Neural cell (in vitro differentiated cells): ENCODE data around the gene PRKX. TPM values are rescaled to one million over a fixed set of nuclear protein-coding genes. Genes with fewer than 3 reads are reported as not detected.

Source experiments
- H2AFZ ChIP-seq: fragments of 200-600, 300-800 bp; sonication (generic), shearing (Covaris generic); 2 replicates; pipeline ENCODE4 v1.6.0; 2014; ENCODE audit warnings: low read depth, mild to moderate bottlenecking, antibody characterized with exemption, low read length, moderate library complexity
- H3F3A ChIP-seq: fragments of 200-600 bp; shearing (Covaris generic); 2 replicates; pipeline ENCODE4 v1.6.1; 2016; ENCODE audit warnings: mild to moderate bottlenecking, moderate library complexity, mixed read lengths, antibody characterized with exemption, low read length; ENCODE audit not compliant: insufficient read depth, poor library complexity, severe bottlenecking
- H3K27ac ChIP-seq: fragments of 200-600, 300-800 bp; sonication (generic), shearing (Covaris generic); 2 replicates; pipeline ENCODE4 v1.5.1; 2014; ENCODE audit warnings: mild to moderate bottlenecking, low read length, moderate library complexity
- H3K27me3 ChIP-seq: fragments of 300-800, 200-600 bp; sonication (generic), shearing (Covaris generic); 2 replicates; pipeline ENCODE4 v1.6.0; 2014; ENCODE audit warnings: mild to moderate bottlenecking, low read depth, low read length, moderate library complexity; ENCODE audit not compliant: insufficient read depth
- H3K36me3 ChIP-seq: fragments of 300-800, 200-600 bp; sonication (generic), shearing (Covaris generic); 2 replicates; pipeline ENCODE4 v1.5.1; 2014; ENCODE audit warnings: mild to moderate bottlenecking, antibody characterized with exemption, low read length, moderate library complexity; ENCODE audit not compliant: insufficient read depth
- H3K4me2 ChIP-seq: fragments of 300-800, 200-600 bp; sonication (generic), shearing (Covaris generic); 2 replicates; pipeline ENCODE4 v1.6.0; 2014; ENCODE audit warnings: mild to moderate bottlenecking, low read length
- H3K4me3 ChIP-seq: fragments of 300-800, 200-600 bp; sonication (generic), shearing (Covaris generic); 2 replicates; pipeline ENCODE4 v1.5.1; 2014; ENCODE audit warnings: mild to moderate bottlenecking, low read length, moderate library complexity
- H3K79me2 ChIP-seq: fragments of 200-600 bp; shearing (Covaris generic); replicated peaks from 2 replicates; pipeline ENCODE4 v1.6.0; 2014; ENCODE audit warnings: mild to moderate bottlenecking, low read length, moderate library complexity; ENCODE audit not compliant: insufficient read depth
- H3K9ac ChIP-seq: fragments of 300-800, 200-600 bp; sonication (generic), shearing (Covaris generic); 2 replicates; pipeline ENCODE4 v1.6.1; 2016; ENCODE audit warnings: mild to moderate bottlenecking, low read length, mixed read lengths
- H3K9me2 ChIP-seq: fragments of 200-600 bp; shearing (Covaris generic); 2 replicates; pipeline ENCODE4 v1.6.1; 2016; ENCODE audit warnings: mild to moderate bottlenecking, low read length, mixed read lengths; ENCODE audit not compliant: insufficient read depth
- H3K9me3 ChIP-seq: fragments of 200-600, 300-800 bp; sonication (generic), shearing (Covaris generic); 2 replicates; pipeline ENCODE4 v1.6.1; 2016; ENCODE audit warnings: mild to moderate bottlenecking, mixed run types, low read length, moderate library complexity, mixed read lengths
- H4K20me1 ChIP-seq: fragments of 200-600 bp; shearing (Covaris generic); 2 replicates; pipeline ENCODE4 v1.6.1; 2016; ENCODE audit warnings: mild to moderate bottlenecking, mixed run types; ENCODE audit not compliant: insufficient read depth
- EP300 ChIP-seq: fragments of 450-650 bp; conservative IDR thresholded peaks from 2 replicates; pipeline ENCODE4 v1.6.1; 2014; ENCODE audit warnings: antibody characterized with exemption, mild to moderate bottlenecking, moderate library complexity; ENCODE audit not compliant: poor library complexity, severe bottlenecking
- EZH2 ChIP-seq: fragments of 200-600, 300-800 bp; shearing (Covaris generic), sonication (generic); IDR thresholded peaks from 2 replicates; pipeline ENCODE4 v1.6.1; 2014; ENCODE audit warnings: antibody characterized with exemption, low read length, borderline replicate concordance, mild to moderate bottlenecking; ENCODE audit not compliant: insufficient read depth, poor library complexity, severe bottlenecking
- MXI1 ChIP-seq: fragments of 450-650 bp; conservative IDR thresholded peaks from 2 replicates; pipeline ENCODE4 v1.6.1; 2014; ENCODE audit warnings: antibody characterized with exemption, mild to moderate bottlenecking; ENCODE audit not compliant: poor library complexity, severe bottlenecking
- POLR2AphosphoS5 ChIP-seq: IDR thresholded peaks from 2 replicates; pipeline ENCODE4 v1.6.1; 2012
- RAD21 ChIP-seq: fragments of 450-650 bp; conservative IDR thresholded peaks from 2 replicates; pipeline ENCODE4 v1.6.1; 2014; ENCODE audit warnings: antibody characterized with exemption, mild to moderate bottlenecking, moderate library complexity
- REST ChIP-seq: IDR thresholded peaks from 2 replicates; pipeline ENCODE4 v1.6.1; 2012; ENCODE audit warnings: borderline replicate concordance
- SMC3 ChIP-seq: fragments of 450-650 bp; conservative IDR thresholded peaks from 2 replicates; pipeline ENCODE4 v1.6.1; 2014; ENCODE audit warnings: antibody characterized with exemption, mild to moderate bottlenecking, moderate library complexity; ENCODE audit not compliant: poor library complexity
- TAF1 ChIP-seq: IDR thresholded peaks from 2 replicates; pipeline ENCODE4 v1.6.1; 2012; ENCODE audit warnings: low read depth
- polyA minus RNA-seq: library from RNA; depleted of rRNA, polyadenylated mRNA; stranded (reverse); fragments of >200 nt; gene quantifications from 2 replicates; pipeline ENCODE4 v1.2.3, GENCODE V29; 2014
- polyA plus RNA-seq: library from polyadenylated mRNA; depleted of rRNA; stranded (reverse); fragments of >200 nt; gene quantifications from 2 replicates; pipeline ENCODE4 v1.2.3, GENCODE V29; 2014
- TF ChIP-seq, protein P1 (sequence below): fragments of 450-650 bp; IDR thresholded peaks from 2 replicates; pipeline ENCODE4 v1.5.1; 2014; ENCODE audit warnings: antibody characterized with exemption, mild to moderate bottlenecking, moderate library complexity; ENCODE audit not compliant: poor library complexity, severe bottlenecking

Gene PRKX
- polyA plus RNA-seq (23.0 and 27.4 TPM in 2 replicates), polyA minus RNA-seq (47.2 and 53.4 TPM in 2 replicates)

DNA sequence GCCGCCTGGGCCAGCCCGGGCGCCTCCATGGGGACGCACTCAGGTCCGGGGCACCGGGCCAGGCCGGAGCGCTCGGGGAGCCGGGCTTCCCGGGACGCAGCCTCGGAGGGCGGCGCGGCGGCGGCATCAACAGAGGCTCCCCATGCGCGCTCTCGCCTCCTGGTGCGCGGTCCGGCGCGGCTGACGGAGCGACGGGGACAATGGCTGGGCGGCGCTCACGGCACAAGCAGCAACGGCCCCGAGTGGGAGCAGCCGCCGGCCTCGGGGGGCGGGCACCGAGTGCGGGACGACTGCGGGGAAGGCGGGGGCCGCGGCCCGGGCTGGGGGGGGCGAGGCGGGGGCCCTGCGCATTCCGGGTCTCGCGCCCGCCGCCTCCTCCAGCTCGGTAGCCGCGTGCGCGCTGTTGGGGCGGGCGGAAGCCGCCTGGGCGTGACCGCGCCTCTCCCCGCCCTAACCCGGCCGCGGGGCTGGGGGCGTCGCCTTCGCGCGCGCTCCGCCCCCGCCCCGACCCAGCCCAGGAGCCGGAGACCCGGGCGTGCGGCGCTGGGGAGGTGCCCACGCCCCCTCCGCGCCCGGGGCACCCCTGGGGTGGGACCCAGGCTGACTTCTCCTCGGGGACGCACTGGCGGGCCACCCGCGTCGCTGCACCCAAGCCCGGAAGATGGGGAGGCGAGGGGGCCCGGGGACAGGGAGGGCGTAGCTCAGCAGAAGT lies at the start of gene PRKX:
PRKX (minus strand) TSS at position 425 of the 712 bp plus-strand sequence; CDS start at position 29, 396 bp downstream.
- Histone ChIP-seq H3K9ac (peak within 1 kb of the TSS; percentile 69), H3F3A (no peaks in the 10 kb centered on the region), H3K4me2 (no peak within 1 kb of the TSS), H3K4me3 (peak within 1 kb of the TSS; percentile 75), H3K9me3 (no peaks in the 10 kb centered on the region), H3K79me2 (peaks cover 7% of the 10 kb centered on the region), H3K9me2 (no peaks in the 10 kb centered on the region), H3K36me3 (no peaks in the 10 kb centered on the region), H3K27ac (no peak within 1 kb of the TSS), H2AFZ (peak within 1 kb of the TSS; percentile 40), H4K20me1 (no peaks in the 10 kb centered on the region), H3K27me3 (no peaks in the 10 kb centered on the region)
- TF ChIP-seq EZH2 (no peak), MXI1 (peak; percentile 27), REST (peak; percentile 5), POLR2AphosphoS5 (peak; percentile 60), EP300 (no peak), SMC3 (no peak)

DNA sequence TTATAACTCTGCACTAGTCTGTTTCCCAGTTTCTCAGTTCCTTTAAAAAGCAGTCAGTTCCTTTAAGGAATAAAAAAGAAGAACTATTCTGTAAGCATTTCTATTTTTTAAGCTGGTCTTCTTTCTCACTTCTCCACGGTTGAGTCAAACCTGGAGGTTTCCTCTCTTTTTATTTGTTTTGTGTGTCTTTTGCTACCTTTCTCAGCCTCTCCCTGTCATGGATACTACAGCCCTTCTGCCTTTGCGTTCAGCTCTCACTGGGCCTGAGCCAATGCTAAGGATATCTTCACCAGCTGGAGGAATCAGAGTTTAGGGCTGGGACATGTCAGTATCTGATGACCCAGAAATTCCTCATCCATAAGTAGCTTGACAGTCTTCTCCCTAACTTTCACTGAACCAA lies 49.7 kb upstream of the PRKX start:
- Histone ChIP-seq H3K4me3 (no peak overlapping the region), H3K27me3 (no peaks in the 10 kb centered on the region), H3K79me2 (no peaks in the 10 kb centered on the region), H3K4me2 (no peak overlapping the region), H3K9me2 (no peaks in the 10 kb centered on the region), H2AFZ (no peak overlapping the region), H3K27ac (no peak overlapping the region), H3K9ac (no peak overlapping the region), H4K20me1 (no peaks in the 10 kb centered on the region), H3F3A (no peaks in the 10 kb centered on the region), H3K36me3 (no peaks in the 10 kb centered on the region), H3K9me3 (no peaks in the 10 kb centered on the region)
- TF ChIP-seq RAD21 (no peak), EP300 (no peak), REST (no peak), TAF1 (no peak), MXI1 (no peak), POLR2AphosphoS5 (no peak), SMC3 (no peak), EZH2 (no peak)
- TF ChIP-seq, protein P1, sequence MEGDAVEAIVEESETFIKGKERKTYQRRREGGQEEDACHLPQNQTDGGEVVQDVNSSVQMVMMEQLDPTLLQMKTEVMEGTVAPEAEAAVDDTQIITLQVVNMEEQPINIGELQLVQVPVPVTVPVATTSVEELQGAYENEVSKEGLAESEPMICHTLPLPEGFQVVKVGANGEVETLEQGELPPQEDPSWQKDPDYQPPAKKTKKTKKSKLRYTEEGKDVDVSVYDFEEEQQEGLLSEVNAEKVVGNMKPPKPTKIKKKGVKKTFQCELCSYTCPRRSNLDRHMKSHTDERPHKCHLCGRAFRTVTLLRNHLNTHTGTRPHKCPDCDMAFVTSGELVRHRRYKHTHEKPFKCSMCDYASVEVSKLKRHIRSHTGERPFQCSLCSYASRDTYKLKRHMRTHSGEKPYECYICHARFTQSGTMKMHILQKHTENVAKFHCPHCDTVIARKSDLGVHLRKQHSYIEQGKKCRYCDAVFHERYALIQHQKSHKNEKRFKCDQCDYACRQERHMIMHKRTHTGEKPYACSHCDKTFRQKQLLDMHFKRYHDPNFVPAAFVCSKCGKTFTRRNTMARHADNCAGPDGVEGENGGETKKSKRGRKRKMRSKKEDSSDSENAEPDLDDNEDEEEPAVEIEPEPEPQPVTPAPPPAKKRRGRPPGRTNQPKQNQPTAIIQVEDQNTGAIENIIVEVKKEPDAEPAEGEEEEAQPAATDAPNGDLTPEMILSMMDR: no peak
